H1 (cell line): ENCODE data around the gene CRY1. TPM values are rescaled to one million over a fixed set of nuclear protein-coding genes. Genes with fewer than 3 reads are reported as not detected.

Source experiments
- CTCF ChIA-PET: fragments of 300-600 bp; sonication (Branson Sonifier 250); formaldehyde crosslinking; loops from one replicate; lab custom pipeline; 2021; ENCODE audit not compliant: partially characterized antibody; lab: Charles Lee
- POLR2A ChIA-PET: fragments of 300-600 bp; sonication (Branson Sonifier 250); formaldehyde crosslinking; loops from one replicate; lab custom pipeline; 2021; ENCODE audit warnings: inconsistent platforms; ENCODE audit not compliant: partially characterized antibody; lab: Charles Lee
- DNase-seq, 2 experiments: peaks; one replicate each; pipeline versions ENCODE4 v3.0.0 to v3.0.0-alpha.2; 2010 to 2022; ENCODE audit warnings: low spot score in 2 of 2, low read depth in 1 of 2, mixed read lengths in 1 of 2
- FAIRE-seq: peaks from 2 replicates; lab custom pipeline; 2011; peaks lifted over from hg19 to GRCh38; lab: Jason Lieb, UNC
- H2AFZ ChIP-seq: 2 replicates; pipeline ENCODE4 v1.8.1; 2012; ENCODE audit warnings: low read length, inconsistent platforms
- H2AK5ac ChIP-seq: 2 replicates; pipeline ENCODE4 v1.6.1; 2013; ENCODE audit warnings: low read depth, low read length
- H2BK120ac ChIP-seq: replicated peaks from 2 replicates; pipeline ENCODE3; 2013; ENCODE audit warnings: low read depth, low read length, inconsistent platforms
- H2BK12ac ChIP-seq: 2 replicates; pipeline ENCODE4 v1.6.1; 2013; ENCODE audit warnings: low read depth, low read length
- H2BK15ac ChIP-seq: 2 replicates; pipeline ENCODE4 v1.6.1; 2013; ENCODE audit warnings: low read length
- H2BK20ac ChIP-seq: 2 replicates; pipeline ENCODE4 v1.6.1; 2013; ENCODE audit warnings: low read length
- H2BK5ac ChIP-seq: 2 replicates; pipeline ENCODE4 v1.6.1; 2013; ENCODE audit warnings: low read depth, low read length
- H3K14ac ChIP-seq: 2 replicates; pipeline ENCODE4 v1.6.1; 2013; ENCODE audit warnings: inconsistent platforms; ENCODE audit not compliant: insufficient read length
- H3K18ac ChIP-seq: 2 replicates; pipeline ENCODE4 v1.6.1; 2013; ENCODE audit warnings: low read length; ENCODE audit errors: extremely low read depth
- H3K23ac ChIP-seq: 2 replicates; pipeline ENCODE4 v1.6.1; 2013; ENCODE audit warnings: inconsistent platforms; ENCODE audit not compliant: insufficient read length
- H3K23me2 ChIP-seq: 2 replicates; pipeline ENCODE4 v1.6.1; 2013; ENCODE audit warnings: low read depth, low read length
- H3K27ac ChIP-seq: 2 replicates; pipeline ENCODE4 v1.6.1; 2011; ENCODE audit warnings: low read depth, low read length, inconsistent platforms
- H3K27me3 ChIP-seq, 4 experiments: replicated peaks in 1 of 4; 1 replicate in 1 of 4; 2 replicates in 3 of 4; pipeline versions ENCODE4 v1.6.1 to v1.8.1; 2011 to 2013; ENCODE audit warnings: low read length in 3 of 4, mild to moderate bottlenecking in 3 of 4, inconsistent platforms in 2 of 4, mixed read lengths in 2 of 4, moderate library complexity in 1 of 4; ENCODE audit not compliant: control insufficient read depth in 3 of 4, insufficient read depth in 3 of 4; ENCODE audit errors: extremely low read depth in 1 of 4
- H3K36me3 ChIP-seq, 4 experiments: 2 replicates each; pipeline versions ENCODE4 v1.6.1 to v1.8.1; 2011 to 2013; ENCODE audit warnings: mild to moderate bottlenecking in 4 of 4, low read length in 3 of 4, moderate library complexity in 2 of 4, control low read depth in 1 of 4, inconsistent platforms in 1 of 4; ENCODE audit not compliant: insufficient read depth in 4 of 4, control insufficient read depth in 2 of 4
- H3K4ac ChIP-seq: replicated peaks from 2 replicates; pipeline ENCODE3; 2013; ENCODE audit warnings: low read length, low read depth, mixed read lengths, inconsistent platforms; ENCODE audit not compliant: insufficient read length
- H3K4me1 ChIP-seq, 4 experiments: replicated peaks in 1 of 4; 1 replicate in 1 of 4; 2 replicates in 3 of 4; pipeline versions ENCODE4 v1.6.1 to v1.8.1; 2011 to 2013; ENCODE audit warnings: low read length in 3 of 4, inconsistent platforms in 2 of 4, mixed read lengths in 1 of 4; ENCODE audit not compliant: insufficient read depth in 4 of 4, control insufficient read depth in 3 of 4
- H3K4me2 ChIP-seq, 2 experiments: 2 replicates each; pipeline versions ENCODE4 v1.6.1 to v1.8.1; 2011 to 2013; ENCODE audit warnings: low read depth in 2 of 2, low read length in 2 of 2, control low read depth in 1 of 2, inconsistent platforms in 1 of 2, mild to moderate bottlenecking in 1 of 2; ENCODE audit not compliant: insufficient read depth in 1 of 2
- H3K4me3 ChIP-seq, 4 experiments: fragments of 200-600, 300-600 bp in 1 of 4; sonication (generic), shearing (Covaris generic), sonication (Bioruptor Twin) in 1 of 4; 2 replicates each; pipeline versions ENCODE4 v1.5.1 to v1.8.1; 2011 to 2016; ENCODE audit warnings: low read length in 4 of 4, low read depth in 3 of 4, control low read depth in 2 of 4, inconsistent platforms in 2 of 4, mild to moderate bottlenecking in 2 of 4, mixed read lengths in 1 of 4, moderate library complexity in 1 of 4; ENCODE audit not compliant: insufficient read depth in 2 of 4; ENCODE audit errors: extremely low read depth in 1 of 4
- H3K56ac ChIP-seq: replicated peaks from 2 replicates; pipeline ENCODE3; 2013; ENCODE audit warnings: low read depth, mild to moderate bottlenecking, mixed read lengths, low read length, inconsistent platforms; ENCODE audit not compliant: insufficient read length
- H3K79me1 ChIP-seq: 2 replicates; pipeline ENCODE4 v1.6.1; 2013; ENCODE audit warnings: low read depth, low read length, control low read depth
- H3K79me2 ChIP-seq, 2 experiments: 2 replicates each; pipeline versions ENCODE4 v1.6.1 to v1.8.1; 2012 to 2013; ENCODE audit warnings: low read length in 2 of 2, mild to moderate bottlenecking in 2 of 2, inconsistent platforms in 1 of 2; ENCODE audit not compliant: insufficient read depth in 2 of 2, control insufficient read depth in 1 of 2
- H3K9ac ChIP-seq, 4 experiments: replicated peaks in 1 of 4; 1 replicate in 1 of 4; 2 replicates in 3 of 4; pipeline versions ENCODE4 v1.6.1 to v1.8.1; 2011 to 2013; ENCODE audit warnings: low read depth in 3 of 4, low read length in 3 of 4, control low read depth in 2 of 4, mild to moderate bottlenecking in 2 of 4, moderate library complexity in 2 of 4, inconsistent platforms in 1 of 4; ENCODE audit errors: extremely low read depth in 1 of 4
- H3K9me3 ChIP-seq, 2 experiments: 2 replicates each; pipeline versions ENCODE4 v1.6.1 to v1.8.1; 2012 to 2013; ENCODE audit warnings: mild to moderate bottlenecking in 2 of 2, moderate library complexity in 2 of 2, control low read depth in 1 of 2, inconsistent platforms in 1 of 2, low read depth in 1 of 2, low read length in 1 of 2, mixed read lengths in 1 of 2; ENCODE audit not compliant: insufficient read depth in 2 of 2
- H4K20me1 ChIP-seq, 2 experiments: replicated peaks in 1 of 2; 2 replicates each; pipeline versions ENCODE3 to v1.8.1; 2011 to 2013; ENCODE audit warnings: inconsistent platforms in 2 of 2, low read length in 2 of 2, mild to moderate bottlenecking in 1 of 2; ENCODE audit not compliant: insufficient read depth in 2 of 2, control insufficient read depth in 1 of 2
- H4K5ac ChIP-seq: 2 replicates; pipeline ENCODE4 v1.6.1; 2013; ENCODE audit warnings: low read length, low read depth, mixed read lengths, inconsistent platforms; ENCODE audit not compliant: insufficient read length
- H4K8ac ChIP-seq: 2 replicates; pipeline ENCODE4 v1.8.0; 2013; ENCODE audit warnings: mild to moderate bottlenecking, moderate library complexity, low read length, inconsistent platforms; ENCODE audit not compliant: insufficient read depth; ENCODE audit errors: extremely low read depth
- H4K91ac ChIP-seq: replicated peaks from 2 replicates; pipeline ENCODE3; 2013; ENCODE audit warnings: low read length, mixed read lengths, inconsistent platforms; ENCODE audit not compliant: insufficient read length
- EP300 ChIP-seq, 2 experiments: IDR thresholded peaks; 1 replicate in 1 of 2; 2 replicates in 1 of 2; pipeline ENCODE4 v1.6.1; 2011 to 2012; ENCODE audit warnings: low read depth in 2 of 2, low read length in 2 of 2, mild to moderate bottlenecking in 2 of 2, borderline replicate concordance in 1 of 2, inconsistent platforms in 1 of 2, moderate library complexity in 1 of 2
- EZH2 ChIP-seq: fragments of 200-600 bp; sonication (generic); IDR thresholded peaks from 2 replicates; pipeline ENCODE4 v1.7.1; 2012; ENCODE audit warnings: low read depth, mild to moderate bottlenecking, moderate library complexity, low read length, inconsistent platforms; ENCODE audit not compliant: severe bottlenecking
- KDM1A ChIP-seq: fragments of 200-600, 300-600 bp; sonication (generic); IDR thresholded peaks from 2 replicates; pipeline ENCODE4 v1.7.1; 2016; ENCODE audit warnings: mild to moderate bottlenecking, low read length, borderline replicate concordance
- KDM4A ChIP-seq: IDR thresholded peaks from one replicate; pipeline ENCODE4 v1.7.1; 2012; ENCODE audit warnings: low read depth, mild to moderate bottlenecking, moderate library complexity, low read length, inconsistent platforms; ENCODE audit not compliant: severe bottlenecking
- MAFK ChIP-seq: IDR thresholded peaks from 2 replicates; pipeline ENCODE4 v1.6.1; 2012; ENCODE audit warnings: low read depth, mild to moderate bottlenecking, improper control_type of control experiment, low read length
- POLR2A ChIP-seq, 2 experiments: IDR thresholded peaks; 1 replicate in 1 of 2; 2 replicates in 1 of 2; pipeline ENCODE4 v1.6.1; 2011; ENCODE audit warnings: low read depth in 2 of 2, low read length in 2 of 2, mild to moderate bottlenecking in 2 of 2; ENCODE audit errors: control extremely low read depth in 1 of 2
- POU5F1 ChIP-seq: IDR thresholded peaks from 2 replicates; pipeline ENCODE4 v1.6.1; 2011; ENCODE audit warnings: low read depth, mild to moderate bottlenecking, low read length, moderate library complexity
- RFX5 ChIP-seq: IDR thresholded peaks from 2 replicates; pipeline ENCODE4 v1.6.1; 2011; ENCODE audit warnings: low read depth, low read length, improper control_type of control experiment, borderline replicate concordance
- RNF2 ChIP-seq: fragments of 200-900, 300-1000 bp; sonication (generic); IDR thresholded peaks from 2 replicates; pipeline ENCODE4 v1.7.1; 2016; ENCODE audit warnings: borderline replicate concordance, low read depth, mild to moderate bottlenecking, antibody characterized with exemption, low read length; ENCODE audit not compliant: poor library complexity, severe bottlenecking; ENCODE audit errors: missing control alignments
- SUZ12 ChIP-seq: fragments of 200-600 bp; sonication (generic); IDR thresholded peaks from 2 replicates; pipeline ENCODE4 v1.6.1; 2012; ENCODE audit warnings: mild to moderate bottlenecking, inconsistent platforms, low read length, moderate library complexity, mixed read lengths
- WGBS, 2 experiments: shearing (Covaris generic) in 1 of 2; methylation state at CpG; one replicate each; pipeline versions ENCODE4 v1.1.6 to v1.1.7; 2013 to 2015; ENCODE audit warnings: low lambda C conversion rate in 2 of 2, mixed read lengths in 2 of 2, inconsistent platforms in 1 of 2, low coverage in 1 of 2, missing lambda C conversion rate in 1 of 2; ENCODE audit not compliant: insufficient replicate concordance in 2 of 2, insufficient coverage in 1 of 2, insufficient read length in 1 of 2; ENCODE audit errors: extremely low coverage in 1 of 2, missing lambda C conversion rate in 1 of 2; 5-methylcytosine and 5-hydroxymethylcytosine counted together
- polyA plus RNA-seq, 7 experiments: library from polyadenylated mRNA; depleted of rRNA in 3 of 7; stranded (reverse) in 5 of 7; unstranded in 2 of 7; fragments of >200 nt in 5 of 7; fragments of 200-250 nt in 2 of 7; gene quantifications; 1 replicate in 5 of 7; 2 replicates in 1 of 7; 4 replicates in 1 of 7; pipeline versions ENCODE4 v1.2.1 to v1.2.3, GENCODE V29; 2011 to 2013; ENCODE audit warnings: missing spikeins in 2 of 7, mixed read lengths in 2 of 7
- total RNA-seq: library from RNA; stranded (reverse); fragmentation: NEBNext Ultra II Directional; extraction: Animal tissue kit (Norgen Biotek cat#: 25700); gene quantifications from 2 replicates; pipeline ENCODE4 v1.2.1, GENCODE V29; 2021
- TF ChIP-seq, protein P1 (sequence below), 3 experiments: IDR thresholded peaks; 1 replicate in 2 of 3; 2 replicates in 1 of 3; pipeline versions ENCODE4 v1.5.1 to v1.6.1; 2011; ENCODE audit warnings: low read length in 3 of 3, mild to moderate bottlenecking in 3 of 3, inconsistent platforms in 2 of 3, low read depth in 1 of 3, moderate library complexity in 1 of 3; ENCODE audit not compliant: insufficient read depth in 1 of 3; ENCODE audit errors: control extremely low read depth in 1 of 3

CRY1 gene
- total and polyA plus RNA-seq, 2 of the 8 experiments (the other 6 are each of a cell fraction or from before 2014, with no cell fraction given) = 13.6 to 25.1 TPM

DNA sequence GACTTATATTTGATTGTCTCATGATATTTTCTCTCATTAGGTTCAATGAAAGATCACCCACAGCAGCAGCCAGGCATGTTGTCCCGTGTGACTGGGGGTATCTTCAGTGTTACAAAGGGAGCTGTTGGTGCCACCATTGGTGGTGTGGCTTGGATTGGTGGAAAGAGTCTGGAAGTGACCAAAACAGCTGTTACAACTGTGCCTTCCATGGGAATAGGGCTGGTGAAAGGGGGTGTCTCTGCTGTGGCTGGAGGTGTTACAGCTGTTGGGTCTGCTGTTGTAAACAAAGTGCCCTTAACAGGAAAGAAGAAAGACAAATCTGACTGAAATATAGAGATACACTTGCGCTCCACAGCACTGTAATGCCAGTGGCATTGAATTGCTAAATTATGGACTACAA lies 122.3 kb downstream of the CRY1 start:
- Histone ChIP-seq H3K27me3 (no peaks in the 10 kb centered on the region), H3K56ac (no peak overlapping the region), H3K79me2 (no peaks in the 10 kb centered on the region), H2BK12ac (no peak overlapping the region), H3K9ac (no peak overlapping the region), H3K23ac (no peak overlapping the region), H4K20me1 (peaks cover 0 to 3% of the 10 kb centered on the region in 2 experiments), H3K9me3 (no peaks in the 10 kb centered on the region), H2BK5ac (no peak overlapping the region), H4K5ac (no peak overlapping the region), H3K4me2 (no peak overlapping the region), H2AK5ac (no peak overlapping the region), H2BK20ac (no peak overlapping the region), H3K36me3 (peaks cover 0 to 14% (median 0%) of the 10 kb centered on the region in 4 experiments; a peak in 3 of 8 replicates), H3K79me1 (no peaks in the 10 kb centered on the region), H3K18ac (no peak overlapping the region), H3K4me1 (no peaks in the 10 kb centered on the region), H3K23me2 (no peaks in the 10 kb centered on the region), H4K91ac (no peak overlapping the region), H4K8ac (no peak overlapping the region; the same call in 1 of the 2 replicates), H2AFZ (no peak overlapping the region), H2BK120ac (no peak overlapping the region), H3K4ac (no peak overlapping the region), H3K27ac (no peak overlapping the region), H3K14ac (no peak overlapping the region), H3K4me3 (no peak overlapping the region), H2BK15ac (no peak overlapping the region)
- ChIA-PET CTCF (no interaction called here), POLR2A (interaction anchor here (0.8 to 1.6 kb wide), 3 partner anchors 8 to 13 kb away, joined by 3 to 4 read pairs (median 4); no protein-coding TSS in a partner anchor)
- FAIRE-seq = no peak
- no peak for DNase-seq
- 97% methylated on average over 2 of the region's 2 CpGs; no CpG with 5 or more reads in 1 of the 2 experiments for WGBS, 2 experiments
- no peak for TF ChIP-seq KDM1A
- no peak for TF ChIP-seq KDM4A
- TF ChIP-seq POLR2A (IDR thresholded peaks at IDR 0.05; ENCODE audit: control extremely low read depth in 1 of 2, low read depth in 2 of 2, low read length in 2 of 2) = no peak
- no peak for TF ChIP-seq RNF2
- TF ChIP-seq EZH2 = no peak
- no peak for TF ChIP-seq MAFK
- no peak for TF ChIP-seq SUZ12
- TF ChIP-seq, protein P1, sequence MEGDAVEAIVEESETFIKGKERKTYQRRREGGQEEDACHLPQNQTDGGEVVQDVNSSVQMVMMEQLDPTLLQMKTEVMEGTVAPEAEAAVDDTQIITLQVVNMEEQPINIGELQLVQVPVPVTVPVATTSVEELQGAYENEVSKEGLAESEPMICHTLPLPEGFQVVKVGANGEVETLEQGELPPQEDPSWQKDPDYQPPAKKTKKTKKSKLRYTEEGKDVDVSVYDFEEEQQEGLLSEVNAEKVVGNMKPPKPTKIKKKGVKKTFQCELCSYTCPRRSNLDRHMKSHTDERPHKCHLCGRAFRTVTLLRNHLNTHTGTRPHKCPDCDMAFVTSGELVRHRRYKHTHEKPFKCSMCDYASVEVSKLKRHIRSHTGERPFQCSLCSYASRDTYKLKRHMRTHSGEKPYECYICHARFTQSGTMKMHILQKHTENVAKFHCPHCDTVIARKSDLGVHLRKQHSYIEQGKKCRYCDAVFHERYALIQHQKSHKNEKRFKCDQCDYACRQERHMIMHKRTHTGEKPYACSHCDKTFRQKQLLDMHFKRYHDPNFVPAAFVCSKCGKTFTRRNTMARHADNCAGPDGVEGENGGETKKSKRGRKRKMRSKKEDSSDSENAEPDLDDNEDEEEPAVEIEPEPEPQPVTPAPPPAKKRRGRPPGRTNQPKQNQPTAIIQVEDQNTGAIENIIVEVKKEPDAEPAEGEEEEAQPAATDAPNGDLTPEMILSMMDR (IDR thresholded peaks at IDR 0.05; ENCODE audit: control extremely low read depth in 1 of 3, insufficient read depth in 1 of 3, low read depth in 1 of 3, low read length in 3 of 3) = no peak
- no peak for TF ChIP-seq RFX5
- no peak for TF ChIP-seq EP300 (IDR thresholded peaks at IDR 0.05; ENCODE audit: borderline replicate concordance in 1 of 2, low read depth in 2 of 2, low read length in 2 of 2)
- TF ChIP-seq POU5F1 = no peak
